NCI-H2196 (cell line): Measurements from ENCODE around the gene VCX.
"Not testable (repeated sequence)": the region's sequence is repeated elsewhere in the genome, so short reads cannot be mapped to it uniquely, and the experiment has no call there.

ENCODE experiments used
- DNase-seq: peaks from one replicate; lab custom pipeline; 2025; ENCODE audit not compliant: unreplicated experiment; lab: John Stamatoyannopoulos, UW

Gene VCX

DNA sequence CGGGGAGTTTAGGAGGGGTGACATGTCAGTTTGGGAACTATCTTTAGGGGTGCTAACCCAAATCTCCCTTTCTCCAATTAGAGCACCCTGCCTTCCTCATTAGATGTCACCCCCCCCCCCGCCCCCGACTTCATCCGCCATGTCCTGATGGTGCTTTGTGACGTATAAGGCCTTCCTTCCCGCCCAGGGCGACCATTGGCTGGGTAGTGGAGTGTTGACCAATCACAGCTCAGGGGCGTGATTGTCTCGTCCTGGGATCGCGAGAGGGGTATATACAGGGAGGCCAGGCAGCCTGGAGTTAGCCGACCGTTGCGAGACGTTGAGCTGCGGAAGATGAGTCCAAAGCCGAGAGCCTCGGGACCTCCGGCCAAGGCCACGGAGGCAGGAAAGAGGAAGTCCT is at the start of gene VCX:
VCX (plus strand) TSS at position 301 of the 400 bp plus-strand sequence; CDS start at position 334, 33 bp downstream.
- DNase-seq, result not testable (repeated sequence)

DNA sequence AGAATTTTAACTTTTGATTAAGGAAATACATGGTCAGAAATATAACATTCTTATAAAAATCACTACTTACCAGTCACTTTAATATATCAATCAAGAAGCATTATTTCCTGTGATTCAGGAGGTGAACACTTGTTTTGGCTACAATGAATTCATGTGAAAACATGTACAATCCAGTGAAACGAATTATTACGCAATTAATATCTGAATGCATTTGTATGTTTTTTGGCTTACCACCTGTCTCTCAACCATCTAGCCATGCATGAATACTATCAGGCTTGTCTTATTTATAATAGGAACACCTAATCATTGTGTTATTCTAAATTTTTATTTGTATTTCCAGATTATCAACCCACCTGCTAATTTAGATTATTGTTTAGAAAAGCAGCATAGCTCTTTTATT is 44.6 kb upstream of the VCX start:
- DNase-seq, result no peak

- no peak for DNase-seq
Measured at GRCh38 chrX:7801711-7802110, 41.3 kb upstream of the VCX start.

GRCh38 chrX:7815166-7815805 is 27.7 kb upstream of the VCX start:
- no peak for DNase-seq

GRCh38 chrX:7828594-7828993 is 14.4 kb upstream of the VCX start:
- DNase-seq, result no peak

- DNase-seq, result no peak
Measured at GRCh38 chrX:7841084-7841805, 1.7 kb upstream of the VCX start.

DNA sequence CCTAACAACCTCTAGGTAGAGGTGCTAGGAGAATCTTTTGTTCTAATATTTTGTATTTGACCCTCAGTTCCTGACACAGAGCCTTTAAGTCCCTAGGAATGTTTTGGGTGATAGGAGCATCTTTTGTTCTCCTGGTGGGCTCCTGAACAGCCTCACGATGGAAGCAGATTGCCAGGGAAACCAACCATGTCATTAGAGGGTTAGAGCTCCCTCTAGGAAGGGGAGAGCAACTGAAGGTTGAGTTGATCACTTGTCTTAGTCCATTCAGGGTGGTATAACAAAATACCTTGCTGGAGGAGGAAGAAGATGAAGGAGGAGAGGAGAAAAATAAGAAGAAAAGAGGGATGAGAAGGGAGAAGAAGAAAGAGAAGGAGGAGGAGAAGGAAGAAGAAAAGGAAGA is 9.2 kb downstream of the VCX start:
- DNase-seq, result no peak

- DNase-seq, result no peak
Measured at GRCh38 chrX:7872042-7872441, 29.1 kb downstream of the VCX start.

GRCh38 chrX:7876957-7877356 is 34.0 kb downstream of the VCX start:
- no peak for DNase-seq

DNA sequence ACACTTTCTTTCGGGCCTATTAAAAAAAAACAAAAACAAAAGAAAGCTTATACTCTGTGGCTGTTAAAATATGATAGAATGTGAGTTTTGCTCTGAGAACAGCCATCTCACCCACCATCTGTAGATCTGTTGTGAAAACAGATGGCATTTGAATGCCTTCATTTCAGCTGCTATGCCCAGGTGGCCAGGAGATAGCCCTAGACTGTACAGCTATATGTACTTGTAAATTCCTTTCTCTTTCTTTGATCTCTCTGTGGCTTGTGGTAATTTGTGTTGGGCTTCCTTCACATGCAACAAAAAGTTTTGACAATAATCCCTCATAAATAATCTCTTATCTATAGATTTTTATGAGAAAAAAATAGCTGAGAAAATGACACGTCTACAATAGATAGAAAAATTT is 46.2 kb downstream of the VCX start:
- no peak for DNase-seq

DNA sequence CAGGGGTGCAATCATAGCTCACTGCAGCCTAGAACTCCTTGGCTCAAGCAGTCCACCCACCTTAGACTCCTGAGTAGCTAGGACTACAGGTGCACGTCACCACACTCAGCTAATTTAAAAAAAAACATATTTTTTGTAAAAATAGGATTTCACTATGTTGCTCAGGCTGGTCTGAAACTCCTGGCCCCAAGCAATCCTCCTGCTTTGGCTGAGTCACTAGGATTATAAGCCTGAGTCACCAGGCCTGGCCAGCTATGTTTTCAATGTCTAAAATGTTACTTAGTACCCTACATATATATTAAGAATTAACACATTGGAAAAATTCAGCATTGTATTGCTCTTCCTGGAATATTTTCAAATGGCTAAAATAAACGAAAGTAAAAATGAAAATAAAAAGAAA is 46.7 kb downstream of the VCX start:
- DNase-seq, result no peak

- no peak for DNase-seq
Measured at GRCh38 chrX:7891928-7892327, 49.0 kb downstream of the VCX start.
